ENCODE data around the gene PCDHGB5. TPM values are rescaled to one million over a fixed set of nuclear protein-coding genes. Genes with fewer than 3 reads are reported as not detected.
A peak's percentile ranks its signal among the peaks of the same experiment; 100 is the strongest.
"Not testable (repeated sequence)": the region's sequence is repeated elsewhere in the genome, so short reads cannot be mapped to it uniquely, and the experiment has no call there.

Gene PCDHGB5
- polyA plus RNA-seq, result 1 to 10 TPM in 2 of 3 donors, under 1 TPM in 1; 0.36 to 2.1 (median 2.0) TPM

- H3K4me1 Mint-ChIP-seq, H3K27ac Mint-ChIP-seq, H3K36me3 Mint-ChIP-seq: not testable (repeated sequence)
- Mint-ChIP-seq H3K4me3 (peak within 1 kb of the TSS; percentile 46 to 77 (median 72)), H3K27me3 (ENCODE audit: low read depth in 3 of 3) (peaks cover 40 to 55% (median 48%) of the 10 kb centered on the region in 3 donors), H3K9me3 (peaks cover 7 to 32% (median 17%) of the 10 kb centered on the region in 6 donors)
- peak; percentile 23 to 56 (median 44) for DNase-seq
Observed at GRCh38 chr5:141397756-141398551, at the start of gene PCDHGB5. TSS of gene PCDHGB5 (plus strand) at chr5:141397947. CDS start at chr5:141398128, 181 bp downstream.

DNA sequence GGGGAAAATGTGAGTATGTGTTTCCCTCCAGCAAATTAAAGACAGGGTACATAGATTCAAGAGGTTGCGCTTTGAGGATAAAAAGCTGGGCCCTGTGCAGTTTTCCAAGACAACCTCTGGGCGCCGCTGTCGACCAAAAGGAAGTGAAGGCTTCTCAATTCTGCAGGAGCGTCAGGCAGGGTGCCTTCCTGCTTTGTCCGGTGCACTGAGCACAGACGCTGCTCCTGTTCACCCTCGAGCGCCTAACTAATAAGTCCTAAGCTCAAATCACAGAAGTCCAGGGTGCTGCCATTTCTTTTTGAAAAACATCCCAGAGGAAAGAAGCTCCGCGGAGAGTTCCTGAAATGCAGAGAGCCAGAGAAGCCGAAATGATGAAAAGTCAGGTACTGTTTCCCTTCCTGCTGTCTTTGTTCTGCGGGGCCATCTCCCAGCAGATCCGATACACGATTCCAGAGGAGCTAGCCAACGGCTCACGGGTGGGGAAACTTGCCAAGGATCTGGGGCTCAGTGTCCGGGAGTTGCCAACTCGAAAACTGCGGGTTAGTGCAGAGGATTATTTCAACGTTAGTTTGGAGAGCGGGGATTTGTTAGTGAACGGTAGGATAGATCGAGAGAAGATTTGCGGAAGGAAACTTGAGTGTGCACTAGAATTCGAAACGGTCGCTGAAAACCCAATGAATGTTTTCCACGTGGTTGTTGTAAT is 47.7 kb upstream of the PCDHGB5 start, which contains the start of gene PCDHGB1:
TSS of gene PCDHGB1 (plus strand) at position 183 of the 703 bp plus-strand sequence. CDS start at position 345, 162 bp downstream.
- H3K27ac Mint-ChIP-seq, result no peak within 1 kb of the TSS

GRCh38 chr5:141351591-141351990 is 46.2 kb upstream of the PCDHGB5 start:
- no peak for DNase-seq
- no peak overlapping the region for H3K27ac Mint-ChIP-seq
- H3K36me3 Mint-ChIP-seq, result peaks cover 0 to 12% (median 0%) of the 10 kb centered on the region in 3 donors
- peaks cover 0 to 4% of the 10 kb centered on the region in 2 donors for H3K4me1 Mint-ChIP-seq
- peaks cover 7 to 53% (median 17%) of the 10 kb centered on the region in 6 donors for H3K9me3 Mint-ChIP-seq
- no peak overlapping the region for H3K4me3 Mint-ChIP-seq
- H3K27me3 Mint-ChIP-seq (ENCODE audit: low read depth in 3 of 3), result peaks cover 12 to 64% (median 40%) of the 10 kb centered on the region in 3 donors

More for the DNA sequence above, 47.7 kb upstream of the PCDHGB5 start, which contains the start of gene PCDHGB1:
- peaks cover 0 to 10% (median 3%) of the 10 kb centered on the region in 3 donors for H3K36me3 Mint-ChIP-seq
- H3K9me3 Mint-ChIP-seq, result peaks cover 12 to 57% (median 23%) of the 10 kb centered on the region in 6 donors
- peak in 1 of 3 donors; percentile 31 for DNase-seq
- peak within 1 kb of the TSS in 4 of 5 donors; percentile 30 to 74 (median 46) for H3K4me3 Mint-ChIP-seq
- peaks cover 16 to 63% (median 42%) of the 10 kb centered on the region in 3 donors for H3K27me3 Mint-ChIP-seq (ENCODE audit: low read depth in 3 of 3)
- peaks cover 0 to 1% of the 10 kb centered on the region in 2 donors for H3K4me1 Mint-ChIP-seq

DNA sequence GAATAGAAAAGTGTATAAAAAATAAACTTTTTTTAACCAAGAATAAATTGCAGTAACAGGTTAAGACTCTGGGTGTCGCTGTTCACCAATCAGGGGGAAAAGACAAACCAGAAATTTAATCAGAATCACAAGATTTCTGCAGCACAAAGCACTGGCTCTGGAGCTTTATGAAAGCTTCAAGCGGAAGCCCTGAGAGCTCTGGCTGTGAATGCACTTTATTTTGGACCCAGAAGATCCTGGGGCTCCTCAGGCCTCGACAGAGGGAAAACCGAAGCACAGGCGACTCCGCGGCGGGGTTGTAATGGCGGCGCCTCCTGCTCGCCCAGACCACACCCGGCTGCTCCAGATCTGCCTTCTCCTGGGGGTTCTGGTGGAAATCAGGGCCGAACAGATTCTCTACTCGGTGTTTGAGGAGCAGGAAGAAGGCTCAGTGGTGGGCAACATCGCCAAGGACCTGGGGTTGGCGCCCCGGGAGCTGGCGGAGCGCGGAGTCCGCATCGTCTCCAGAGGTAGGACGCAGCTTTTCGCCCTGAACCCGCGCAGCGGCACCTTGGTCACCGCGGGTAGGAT is 42.8 kb upstream of the PCDHGB5 start, which contains the start of gene PCDHGA4:
TSS of gene PCDHGA4 (plus strand) at position 122 of the 570 bp plus-strand sequence. CDS start at position 209, 87 bp downstream.
- DNase-seq, result peak in 1 of 3 donors; percentile 34
- Mint-ChIP-seq H3K27ac (no peak within 1 kb of the TSS), H3K4me1 (peaks cover 5 to 7% of the 10 kb centered on the region in 2 donors), H3K36me3 (peaks cover 0 to 11% (median 4%) of the 10 kb centered on the region in 3 donors), H3K9me3 (peaks cover 12 to 37% (median 15%) of the 10 kb centered on the region in 6 donors), H3K4me3 (peak within 1 kb of the TSS; percentile 44 to 77 (median 72)), H3K27me3 (ENCODE audit: low read depth in 3 of 3) (peaks cover 13 to 56% (median 34%) of the 10 kb centered on the region in 3 donors)

- DNase-seq, result no peak
- Mint-ChIP-seq H3K27ac (no peak overlapping the region), H3K27me3 (ENCODE audit: low read depth in 3 of 3) (peaks cover 17 to 55% (median 34%) of the 10 kb centered on the region in 3 donors), H3K4me3 (peak overlapping the region in 4 of 5 donors; percentile 10 to 77 (median 58)), H3K9me3 (peaks cover 11 to 37% (median 15%) of the 10 kb centered on the region in 6 donors), H3K4me1 (peaks cover 6 to 7% of the 10 kb centered on the region in 2 donors), H3K36me3 (peaks cover 0 to 8% (median 4%) of the 10 kb centered on the region in 3 donors)
Observed at GRCh38 chr5:141355641-141356040, 42.1 kb upstream of the PCDHGB5 start.

- peaks cover 6 to 7% of the 10 kb centered on the region in 2 donors for H3K4me1 Mint-ChIP-seq
- peak overlapping the region in 2 of 5 donors; percentile 21 to 44 for H3K4me3 Mint-ChIP-seq
- H3K27me3 Mint-ChIP-seq (ENCODE audit: low read depth in 3 of 3), result peaks cover 21 to 53% (median 35%) of the 10 kb centered on the region in 3 donors
- peaks cover 4 to 8% (median 6%) of the 10 kb centered on the region in 3 donors for H3K36me3 Mint-ChIP-seq
- no peak for DNase-seq
- no peak overlapping the region for H3K27ac Mint-ChIP-seq
- peaks cover 14 to 37% (median 20%) of the 10 kb centered on the region in 6 donors for H3K9me3 Mint-ChIP-seq
Observed at GRCh38 chr5:141356133-141356532, 41.6 kb upstream of the PCDHGB5 start.

- Mint-ChIP-seq H3K9me3 (peaks cover 16 to 41% (median 24%) of the 10 kb centered on the region in 6 donors), H3K4me1 (peaks cover 6 to 7% of the 10 kb centered on the region in 2 donors), H3K27ac (no peak overlapping the region), H3K27me3 (ENCODE audit: low read depth in 3 of 3) (peaks cover 21 to 54% (median 41%) of the 10 kb centered on the region in 3 donors), H3K4me3 (no peak overlapping the region), H3K36me3 (peaks cover 4 to 8% (median 8%) of the 10 kb centered on the region in 3 donors)
- no peak for DNase-seq
Observed at GRCh38 chr5:141356950-141357349, 40.8 kb upstream of the PCDHGB5 start.

GRCh38 chr5:141359790-141360426 is 37.8 kb upstream of the PCDHGB5 start, which contains the start of gene PCDHGB2:
TSS of gene PCDHGB2 (plus strand) at chr5:141359994. CDS start at chr5:141360136, 142 bp downstream.
- Mint-ChIP-seq H3K27ac (peak within 1 kb of the TSS in 2 of 6 donors; percentile 36 to 68), H3K27me3 (ENCODE audit: low read depth in 3 of 3) (peaks cover 27 to 63% (median 54%) of the 10 kb centered on the region in 3 donors), H3K36me3 (peaks cover 4 to 16% (median 8%) of the 10 kb centered on the region in 3 donors), H3K9me3 (peaks cover 17 to 57% (median 40%) of the 10 kb centered on the region in 6 donors), H3K4me1 (peaks cover 5 to 6% of the 10 kb centered on the region in 2 donors), H3K4me3 (peak within 1 kb of the TSS; percentile 78 to 89 (median 85))
- peak; percentile 9 to 29 (median 13) for DNase-seq

- Mint-ChIP-seq H3K27ac (no peak overlapping the region), H3K4me3 (peak overlapping the region in 1 of 5 donors; percentile 89), H3K27me3 (ENCODE audit: low read depth in 3 of 3) (peaks cover 30 to 67% (median 57%) of the 10 kb centered on the region in 3 donors), H3K36me3 (peaks cover 4 to 16% (median 14%) of the 10 kb centered on the region in 3 donors), H3K4me1 (peaks cover 3 to 6% of the 10 kb centered on the region in 2 donors), H3K9me3 (peaks cover 24 to 65% (median 47%) of the 10 kb centered on the region in 6 donors)
- no peak for DNase-seq
Observed at GRCh38 chr5:141360685-141361084, 37.1 kb upstream of the PCDHGB5 start.

GRCh38 chr5:141362719-141363118 is 35.0 kb upstream of the PCDHGB5 start:
- peaks cover 32 to 67% (median 64%) of the 10 kb centered on the region in 3 donors for H3K27me3 Mint-ChIP-seq (ENCODE audit: low read depth in 3 of 3)
- H3K27ac Mint-ChIP-seq, result no peak overlapping the region
- H3K4me1 Mint-ChIP-seq, result peaks cover 2 to 6% of the 10 kb centered on the region in 2 donors
- H3K9me3 Mint-ChIP-seq, result peaks cover 23 to 68% (median 49%) of the 10 kb centered on the region in 6 donors
- H3K4me3 Mint-ChIP-seq, result peak overlapping the region in 1 of 5 donors; percentile 55
- no peak for DNase-seq
- H3K36me3 Mint-ChIP-seq, result peaks cover 4 to 15% (median 12%) of the 10 kb centered on the region in 3 donors

DNA sequence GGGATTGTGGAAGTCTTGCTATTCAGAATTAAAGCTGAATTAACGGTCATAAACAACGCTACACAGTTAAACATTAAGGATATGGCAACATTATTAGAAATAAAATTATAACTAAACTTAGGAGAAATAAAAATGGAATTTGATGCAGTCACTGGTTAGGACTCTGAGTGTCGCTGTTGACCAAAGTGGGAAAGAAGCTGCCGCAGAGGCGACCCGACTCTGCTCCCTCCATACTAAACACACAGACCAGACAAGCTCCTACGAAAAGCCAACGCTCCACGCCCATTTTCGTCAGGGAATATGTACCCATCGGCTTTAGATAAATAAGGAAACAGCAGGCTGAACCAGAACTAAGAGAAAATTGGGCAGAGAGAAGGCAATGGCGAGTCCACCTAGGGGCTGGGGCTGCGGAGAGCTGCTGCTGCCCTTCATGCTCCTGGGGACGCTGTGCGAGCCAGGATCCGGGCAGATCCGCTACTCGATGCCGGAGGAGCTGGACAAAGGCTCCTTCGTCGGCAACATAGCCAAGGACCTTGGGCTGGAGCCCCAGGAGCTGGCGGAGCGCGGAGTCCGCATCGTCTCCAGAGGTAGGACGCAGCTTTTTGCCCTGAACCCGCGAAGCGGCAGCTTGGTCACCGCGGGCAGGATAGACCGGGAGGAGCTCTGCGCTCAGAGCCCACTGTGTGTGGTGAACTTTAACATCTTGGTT is 33.6 kb upstream of the PCDHGB5 start, which contains the start of gene PCDHGA5:
TSS of gene PCDHGA5 (plus strand) at position 211 of the 709 bp plus-strand sequence. CDS start at position 380, 169 bp downstream.
- H3K9me3 Mint-ChIP-seq, result peaks cover 23 to 69% (median 47%) of the 10 kb centered on the region in 6 donors
- peaks cover 2 to 6% of the 10 kb centered on the region in 2 donors for H3K4me1 Mint-ChIP-seq
- DNase-seq, result no peak
- H3K27me3 Mint-ChIP-seq (ENCODE audit: low read depth in 3 of 3), result peaks cover 33 to 71% (median 71%) of the 10 kb centered on the region in 3 donors
- peak within 1 kb of the TSS in 2 of 5 donors; percentile 8 for H3K4me3 Mint-ChIP-seq
- H3K27ac Mint-ChIP-seq, result peak within 1 kb of the TSS in 1 of 6 donors; percentile 13
- peaks cover 4 to 15% (median 12%) of the 10 kb centered on the region in 3 donors for H3K36me3 Mint-ChIP-seq

All from immature natural killer cell (primary cell).